HCT116 (cell line): ENCODE results near the gene TIAM1. TPM values are rescaled to one million over a fixed set of nuclear protein-coding genes. Genes with fewer than 3 reads are reported as not detected.

Source experiments
- ATAC-seq: fragments of 200-7000 bp; cut with Tn5 transposase; 2 replicates; pipeline ENCODE4 v1.9.1; 2020; ENCODE audit warnings: mild to moderate bottlenecking, moderate library complexity
- BruUV-seq: library from RNA; stranded (reverse); fragments of 400-500 nt; replicated peaks from 2 replicates; lab custom pipeline; 2021; lab: Mats Ljungman, UMichigan
- CTCF ChIA-PET: fragments of 300-600 bp; sonication (Branson Sonifier 250); formaldehyde crosslinking; loops from one replicate; lab custom pipeline; 2021; ENCODE audit warnings: antibody characterized with exemption; lab: Charles Lee
- POLR2A ChIA-PET: fragments of 300-600, 350-600 bp; sonication (Branson Sonifier 250); formaldehyde crosslinking; loops from one replicate; lab custom pipeline; 2021; ENCODE audit warnings: antibody characterized with exemption; lab: Charles Lee
- RAD21 ChIA-PET, 2 experiments: fragments of 300-600 bp; sonication (Branson Sonifier 250); formaldehyde crosslinking; loops; one replicate each; lab custom pipeline; 2023; ENCODE audit warnings: low total read pairs in 2 of 2; ENCODE audit not compliant: uncharacterized antibody in 2 of 2, unreplicated experiment in 2 of 2, low non-redundant PET in 1 of 2; lab: Charles Lee
- DNase-seq: peaks from one replicate; pipeline ENCODE4 v3.0.0-alpha.2; 2010; ENCODE audit warnings: low read depth, low spot score
- H2AFZ ChIP-seq: fragments of 200-600 bp; shearing (Covaris generic), sonication (generic); 2 replicates; pipeline ENCODE4 v1.6.1; 2017; ENCODE audit warnings: low read depth, mixed run types, mixed read lengths, antibody characterized with exemption, low read length; ENCODE audit not compliant: poor library complexity, severe bottlenecking
- H3K27ac ChIP-seq: 2 replicates; pipeline ENCODE4 v1.5.1; 2012; ENCODE audit warnings: low read depth, low read length
- H3K27me3 ChIP-seq: fragments of 200-600 bp; sonication (generic); 2 replicates; pipeline ENCODE4 v1.6.1; 2016; ENCODE audit warnings: mixed run types, low read length, mixed read lengths; ENCODE audit not compliant: insufficient read depth
- H3K36me3 ChIP-seq, 2 experiments: fragments of 200-500 bp in 1 of 2; fragments of 200-600 bp in 1 of 2; sonication (Bioruptor generic) in 1 of 2; sonication (generic) in 1 of 2; 2 replicates each; pipeline versions ENCODE4 v1.5.1 to v1.6.1; 2014 to 2016; ENCODE audit warnings: low read length in 2 of 2, inconsistent platforms in 1 of 2, mixed read lengths in 1 of 2, mixed run types in 1 of 2; ENCODE audit not compliant: insufficient read depth in 2 of 2, control insufficient read depth in 1 of 2
- H3K4me1 ChIP-seq, 2 experiments: fragments of 200-600 bp in 1 of 2; sonication (generic) in 1 of 2; 2 replicates each; pipeline versions ENCODE4 v1.5.1 to v1.6.1; 2012 to 2017; ENCODE audit warnings: low read length in 2 of 2, inconsistent platforms in 1 of 2, mild to moderate bottlenecking in 1 of 2, mixed read lengths in 1 of 2, mixed run types in 1 of 2, moderate library complexity in 1 of 2; ENCODE audit not compliant: insufficient read depth in 2 of 2, control insufficient read depth in 1 of 2
- H3K4me2 ChIP-seq: fragments of 200-600 bp; sonication (generic); 2 replicates; pipeline ENCODE4 v1.6.1; 2017; ENCODE audit warnings: mixed run types, low read length, mixed read lengths
- H3K4me3 ChIP-seq, 2 experiments: fragments of 200-600 bp in 1 of 2; sonication (generic) in 1 of 2; replicated peaks in 1 of 2; 2 replicates each; pipeline ENCODE4 v1.5.1; 2011 to 2016; ENCODE audit warnings: low read length in 2 of 2, control low read depth in 1 of 2, low read depth in 1 of 2, mild to moderate bottlenecking in 1 of 2, mixed read lengths in 1 of 2, mixed run types in 1 of 2
- H3K79me2 ChIP-seq: fragments of 200-600 bp; sonication (generic); 2 replicates; pipeline ENCODE4 v1.6.1; 2017; ENCODE audit warnings: mild to moderate bottlenecking, mixed run types, low read length, moderate library complexity, mixed read lengths; ENCODE audit not compliant: insufficient read depth
- H3K9ac ChIP-seq: fragments of 200-600 bp; sonication (generic); 2 replicates; pipeline ENCODE4 v1.6.1; 2016; ENCODE audit warnings: low read length, mixed read lengths
- H3K9me2 ChIP-seq: fragments of 200-600 bp; sonication (generic), shearing (Covaris generic); 2 replicates; pipeline ENCODE4 v1.6.1; 2017; ENCODE audit warnings: mixed run types, mild to moderate bottlenecking, moderate library complexity; ENCODE audit not compliant: insufficient read depth
- H3K9me3 ChIP-seq, 2 experiments: fragments of 200-500 bp in 1 of 2; fragments of 200-600 bp in 1 of 2; sonication (Bioruptor generic) in 1 of 2; sonication (generic) in 1 of 2; 2 replicates each; pipeline ENCODE4 v1.6.1; 2014 to 2017; ENCODE audit warnings: low read length in 2 of 2, mixed read lengths in 2 of 2, inconsistent platforms in 1 of 2, low read depth in 1 of 2, mild to moderate bottlenecking in 1 of 2, mixed run types in 1 of 2, moderate library complexity in 1 of 2; ENCODE audit not compliant: control insufficient read depth in 1 of 2, insufficient read depth in 1 of 2
- H4K20me1 ChIP-seq: fragments of 200-600 bp; sonication (generic), shearing (Covaris generic); 2 replicates; pipeline ENCODE4 v1.6.1; 2017; ENCODE audit warnings: mixed run types, mild to moderate bottlenecking, moderate library complexity; ENCODE audit not compliant: insufficient read depth
- CEBPB ChIP-seq: IDR thresholded peaks from 2 replicates; pipeline ENCODE4 v1.6.1; 2012; ENCODE audit warnings: low read depth
- EGR1 ChIP-seq: IDR thresholded peaks from 2 replicates; pipeline ENCODE4 v1.6.1; 2012; ENCODE audit warnings: low read depth
- ELF1 ChIP-seq: IDR thresholded peaks from 2 replicates; pipeline ENCODE4 v1.6.1; 2012; ENCODE audit warnings: low read depth, borderline replicate concordance
- EZH2 ChIP-seq: fragments of 200-600 bp; sonication (generic); IDR thresholded peaks from 2 replicates; pipeline ENCODE4 v1.6.1; 2017; ENCODE audit warnings: antibody characterized with exemption, mixed run types
- EZH2phosphoT487 ChIP-seq: fragments of 200-600 bp; IDR thresholded peaks from 2 replicates; pipeline ENCODE4 v1.6.1; 2018; ENCODE audit warnings: antibody characterized with exemption, borderline replicate concordance
- FOSL1 ChIP-seq: IDR thresholded peaks from 2 replicates; pipeline ENCODE4 v1.6.1; 2012; ENCODE audit warnings: low read depth
- JUND ChIP-seq: IDR thresholded peaks from 2 replicates; pipeline ENCODE4 v1.6.1; 2012
- POLR2A ChIP-seq: IDR thresholded peaks from 2 replicates; pipeline ENCODE4 v1.7.0; 2011; ENCODE audit warnings: borderline replicate concordance; ENCODE audit not compliant: insufficient read depth, insufficient read length; ENCODE audit errors: extremely low read depth
- POLR2AphosphoS5 ChIP-seq: IDR thresholded peaks from 2 replicates; pipeline ENCODE4 v1.6.1; 2011; ENCODE audit warnings: mild to moderate bottlenecking, low read depth, low read length, moderate library complexity
- RAD21 ChIP-seq: IDR thresholded peaks from 2 replicates; pipeline ENCODE4 v1.6.1; 2012; ENCODE audit warnings: low read depth, mild to moderate bottlenecking
- SIN3A ChIP-seq: IDR thresholded peaks from 2 replicates; pipeline ENCODE4 v1.6.1; 2012; ENCODE audit warnings: low read depth
- SRF ChIP-seq: IDR thresholded peaks from 2 replicates; pipeline ENCODE4 v1.6.1; 2012; ENCODE audit warnings: low read depth
- TCF7L2 ChIP-seq: IDR thresholded peaks from 2 replicates; pipeline ENCODE4 v1.7.0; 2011; ENCODE audit warnings: borderline replicate concordance, inconsistent platforms; ENCODE audit not compliant: insufficient read depth, insufficient read length; ENCODE audit errors: extremely low read depth
- YY1 ChIP-seq: IDR thresholded peaks from 2 replicates; pipeline ENCODE4 v1.6.1; 2011; ENCODE audit warnings: low read length, low read depth, moderate library complexity, mild to moderate bottlenecking; ENCODE audit not compliant: insufficient replicate concordance; ENCODE audit errors: extremely low read depth
- ZFX ChIP-seq: fragments of 450-650 bp; IDR thresholded peaks from 2 replicates; pipeline ENCODE4 v1.6.1; 2017
- ZNF274 ChIP-seq: fragments of 200-500 bp; sonication (Bioruptor generic); IDR thresholded peaks from 2 replicates; pipeline ENCODE4 v1.6.1; 2014; ENCODE audit warnings: mild to moderate bottlenecking, low read depth, low read length, inconsistent platforms
- intact Hi-C: fragments of 100-400 bp; cut with micrococcal nuclease; formaldehyde crosslinking; loops from 2 replicates; pipeline ENCODE4 v1.10.0; 2022
- total RNA-seq: library from RNA; stranded (reverse); gene quantifications from one replicate; pipeline ENCODE4 v1.2.1, GENCODE V29; 2021; ENCODE audit not compliant: unreplicated experiment
- TF ChIP-seq, protein P1 (sequence below), 3 experiments: fragments of 200-600 bp in 1 of 3; sonication (generic) in 1 of 3; IDR thresholded peaks in 2 of 3; conservative IDR thresholded peaks in 1 of 3; 2 replicates each; pipeline ENCODE4 v1.5.1; 2012 to 2017; ENCODE audit warnings: low read depth in 2 of 3, low read length in 2 of 3, antibody characterized with exemption in 1 of 3, borderline replicate concordance in 1 of 3, control low read depth in 1 of 3, mild to moderate bottlenecking in 1 of 3, mixed read lengths in 1 of 3, mixed run types in 1 of 3, moderate library complexity in 1 of 3; ENCODE audit not compliant: insufficient read depth in 1 of 3

The TIAM1 gene
- total RNA-seq, 1 experiment from 2014 or later, result 47.8 TPM

DNA sequence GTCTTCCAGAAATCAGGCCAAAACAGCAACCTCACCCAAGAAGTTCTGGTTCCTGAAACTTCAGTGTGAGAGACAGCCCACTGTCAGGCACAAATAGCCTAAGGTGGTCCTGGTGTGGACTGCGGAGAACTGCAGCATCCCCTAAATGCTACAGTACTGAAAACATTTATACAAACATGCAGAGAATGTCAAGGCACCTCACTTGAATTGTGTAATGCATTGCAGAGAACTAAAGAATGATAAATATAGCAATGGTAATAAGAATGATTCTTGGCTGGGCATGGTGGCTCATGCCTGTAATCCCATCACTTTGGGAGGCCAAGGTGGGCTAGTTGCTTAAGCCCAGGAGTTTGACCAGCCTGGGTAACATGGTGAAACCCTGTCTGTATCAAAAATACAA is 138.6 kb downstream of the TIAM1 start:
- no TSS peak for BruUV-seq
- no peak overlapping the region for H3K4me3 ChIP-seq
- H3K9me3 ChIP-seq, result no peaks in the 10 kb centered on the region
- no peak overlapping the region for H3K9ac ChIP-seq
- ATAC-seq, result no peak
- no peak for DNase-seq
- POLR2A ChIA-PET, result no interaction called here
- peaks cover 22 to 26% of the 10 kb centered on the region in 2 experiments for H3K4me1 ChIP-seq
- intact Hi-C loops, result loop anchor here (10.0 kb wide), 1 partner anchor 139 kb away; the partner anchor contains the start of gene TIAM1
- peaks cover 0 to 2% of the 10 kb centered on the region in 2 experiments; a peak in 1 of 4 replicates for H3K36me3 ChIP-seq
- no peaks in the 10 kb centered on the region for H3K27me3 ChIP-seq
- no peak overlapping the region for H2AFZ ChIP-seq
- no peak overlapping the region for H3K4me2 ChIP-seq
- TF ChIP-seq ELF1 (no peak), CEBPB (no peak), POLR2AphosphoS5 (no peak), SIN3A (no peak), EGR1 (no peak), SRF (no peak), FOSL1 (no peak), YY1 (no peak), RAD21 (no peak), TCF7L2 (no peak), ZNF274 (no peak), POLR2A (no peak), EZH2 (no peak), JUND (no peak), ZFX (no peak), EZH2phosphoT487 (no peak)
- TF ChIP-seq, protein P1, sequence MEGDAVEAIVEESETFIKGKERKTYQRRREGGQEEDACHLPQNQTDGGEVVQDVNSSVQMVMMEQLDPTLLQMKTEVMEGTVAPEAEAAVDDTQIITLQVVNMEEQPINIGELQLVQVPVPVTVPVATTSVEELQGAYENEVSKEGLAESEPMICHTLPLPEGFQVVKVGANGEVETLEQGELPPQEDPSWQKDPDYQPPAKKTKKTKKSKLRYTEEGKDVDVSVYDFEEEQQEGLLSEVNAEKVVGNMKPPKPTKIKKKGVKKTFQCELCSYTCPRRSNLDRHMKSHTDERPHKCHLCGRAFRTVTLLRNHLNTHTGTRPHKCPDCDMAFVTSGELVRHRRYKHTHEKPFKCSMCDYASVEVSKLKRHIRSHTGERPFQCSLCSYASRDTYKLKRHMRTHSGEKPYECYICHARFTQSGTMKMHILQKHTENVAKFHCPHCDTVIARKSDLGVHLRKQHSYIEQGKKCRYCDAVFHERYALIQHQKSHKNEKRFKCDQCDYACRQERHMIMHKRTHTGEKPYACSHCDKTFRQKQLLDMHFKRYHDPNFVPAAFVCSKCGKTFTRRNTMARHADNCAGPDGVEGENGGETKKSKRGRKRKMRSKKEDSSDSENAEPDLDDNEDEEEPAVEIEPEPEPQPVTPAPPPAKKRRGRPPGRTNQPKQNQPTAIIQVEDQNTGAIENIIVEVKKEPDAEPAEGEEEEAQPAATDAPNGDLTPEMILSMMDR (IDR thresholded peaks at IDR 0.05 in 2 of 3, conservative IDR thresholded peaks at IDR 0.05 in 1 of 3; ENCODE audit: borderline replicate concordance in 1 of 3, insufficient read depth in 1 of 3, low read depth in 2 of 3, low read length in 2 of 3), result no peak
- TF ChIP-seq, all 23 proteins: peak for 0
- no peaks in the 10 kb centered on the region for H3K79me2 ChIP-seq
- no peaks in the 10 kb centered on the region for H3K9me2 ChIP-seq
- H4K20me1 ChIP-seq, result no peaks in the 10 kb centered on the region
- ChIA-PET CTCF (no interaction called here), RAD21 (no interaction called here)
- no peak overlapping the region for H3K27ac ChIP-seq
